ENCODE measurements around the gene DNAJB7.
"Not testable (repeated sequence)": the region's sequence is repeated elsewhere in the genome, so short reads cannot be mapped to it uniquely, and the experiment has no call there.

The DNAJB7 gene

DNA sequence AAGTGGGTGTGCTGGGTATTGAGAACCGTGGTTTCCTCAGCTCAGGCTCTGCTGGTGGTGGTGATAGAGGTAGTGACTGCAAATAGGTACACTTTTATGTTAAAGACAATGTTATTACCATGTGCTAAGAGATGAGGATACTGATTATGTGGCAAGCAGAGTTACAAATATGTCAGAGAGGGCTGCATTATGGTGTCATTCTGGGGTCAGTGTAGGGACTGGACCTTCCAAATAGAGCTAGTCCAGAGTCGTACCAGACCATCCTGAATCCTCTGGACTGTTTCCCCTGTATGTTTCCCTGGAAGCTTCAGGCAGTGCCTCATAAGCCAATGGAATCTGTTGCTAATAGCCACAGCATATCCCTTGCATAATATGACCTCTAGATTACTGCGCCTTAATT, at the start of gene DNAJB7:
TSS of gene DNAJB7 (minus strand) at position 101 of the 400 bp plus-strand sequence. CDS start 119 bp downstream, outside the sequence.
- DNase-seq: no peak

GRCh38 chr22:40908895-40909294, 47.0 kb upstream of the DNAJB7 start:
- DNase-seq: no peak

- no peak for DNase-seq
These were observed 42.2 kb upstream of the DNAJB7 start for GRCh38 chr22:40904101-40904500.

DNA sequence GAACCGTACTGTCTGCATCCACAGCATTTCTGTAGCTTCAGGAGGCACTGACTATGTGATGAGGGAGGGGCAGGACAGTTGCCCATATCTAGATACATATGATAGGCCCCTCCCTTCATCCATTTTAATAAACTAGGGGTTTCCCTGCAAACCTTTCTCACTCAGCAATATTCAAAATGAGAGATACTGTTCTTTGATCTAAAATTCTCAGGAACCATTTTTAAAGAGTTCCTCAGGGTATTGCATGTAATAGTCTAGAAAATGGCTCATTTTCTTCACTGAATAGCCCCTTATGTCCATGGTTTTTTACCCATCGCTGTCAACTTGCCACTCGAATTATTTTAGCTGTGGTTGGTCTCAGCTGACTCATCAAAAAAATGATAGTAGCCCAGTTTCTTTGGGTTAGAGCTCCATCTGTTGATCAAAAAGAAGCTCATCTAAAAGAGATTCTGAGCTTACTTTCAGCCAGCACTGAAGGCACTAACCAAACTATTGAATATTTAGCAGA, 37.0 kb upstream of the DNAJB7 start:
- DNase-seq: peak; percentile 1 to 5

DNA sequence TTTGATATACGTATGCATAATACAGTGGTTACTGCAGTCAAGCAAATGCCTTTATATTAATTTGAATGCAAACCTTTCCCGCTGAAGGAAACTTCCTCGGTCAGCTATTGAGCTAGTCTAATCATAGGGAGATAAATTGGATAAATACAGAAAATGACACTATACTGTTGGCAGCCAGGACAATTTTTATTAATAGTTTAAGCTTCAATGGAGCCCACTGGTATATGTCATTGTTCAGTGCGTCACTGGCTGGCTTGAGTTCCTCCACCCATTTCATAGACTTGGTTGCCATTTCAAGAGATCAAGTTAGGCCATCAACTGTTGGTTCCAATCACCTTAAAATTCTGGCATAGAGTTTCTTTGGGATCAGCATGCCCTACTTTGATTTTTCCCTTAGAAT, 32.5 kb upstream of the DNAJB7 start:
- DNase-seq: no peak

DNA sequence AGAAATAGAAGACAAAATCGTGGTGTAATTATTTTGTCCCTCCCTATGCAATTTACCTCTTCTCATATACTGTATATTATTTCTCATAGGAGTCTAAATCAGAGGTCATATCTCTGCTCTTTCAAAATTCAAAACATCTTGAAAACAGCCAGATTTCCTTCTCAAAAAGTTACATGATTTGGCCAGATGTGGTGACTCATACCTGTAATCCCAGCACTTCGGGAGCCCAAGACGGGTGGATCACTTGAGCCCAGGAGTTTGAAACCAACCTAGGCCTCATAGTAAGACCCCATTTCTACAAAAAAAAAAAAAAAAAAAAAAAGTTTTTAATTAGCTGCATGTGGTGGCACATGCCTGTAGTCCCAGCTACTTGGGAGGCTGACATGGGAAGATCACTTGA, 29.0 kb upstream of the DNAJB7 start:
- no peak for DNase-seq

GRCh38 chr22:40889116-40889515, 27.2 kb upstream of the DNAJB7 start:
- no peak for DNase-seq

DNA sequence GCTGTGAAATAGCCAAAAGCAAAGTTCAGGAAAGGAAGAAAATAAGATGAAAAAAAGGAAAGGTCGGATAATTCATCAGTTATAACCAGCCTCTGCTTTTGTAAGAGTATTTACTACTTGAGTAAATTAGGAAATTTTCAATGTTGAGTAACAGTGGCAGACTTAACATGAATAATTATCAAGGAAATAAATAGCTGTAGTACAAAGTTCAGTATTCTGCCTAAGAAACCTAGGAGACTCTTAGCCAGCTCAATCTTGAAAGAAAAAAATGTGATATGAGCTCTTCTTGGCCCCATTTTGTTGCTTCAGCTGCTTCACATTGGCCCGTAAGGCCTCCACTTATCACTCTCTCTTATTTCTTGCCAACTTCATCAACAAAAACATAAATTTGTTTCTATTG, 17.0 kb upstream of the DNAJB7 start:
- DNase-seq: no peak

GRCh38 chr22:40877488-40877887, 15.6 kb upstream of the DNAJB7 start:
- DNase-seq: no peak

- no peak for DNase-seq
These were observed 15.0 kb upstream of the DNAJB7 start for GRCh38 chr22:40876907-40877306.

GRCh38 chr22:40875111-40875510, 13.2 kb upstream of the DNAJB7 start:
- DNase-seq: no peak

- DNase-seq: no peak
These were observed 12.1 kb upstream of the DNAJB7 start for GRCh38 chr22:40874016-40874415.

- not testable (repeated sequence) for DNase-seq
These were observed 6.5 kb upstream of the DNAJB7 start for GRCh38 chr22:40868379-40868778.

GRCh38 chr22:40867109-40867508, 5.2 kb upstream of the DNAJB7 start:
- no peak for DNase-seq

DNA sequence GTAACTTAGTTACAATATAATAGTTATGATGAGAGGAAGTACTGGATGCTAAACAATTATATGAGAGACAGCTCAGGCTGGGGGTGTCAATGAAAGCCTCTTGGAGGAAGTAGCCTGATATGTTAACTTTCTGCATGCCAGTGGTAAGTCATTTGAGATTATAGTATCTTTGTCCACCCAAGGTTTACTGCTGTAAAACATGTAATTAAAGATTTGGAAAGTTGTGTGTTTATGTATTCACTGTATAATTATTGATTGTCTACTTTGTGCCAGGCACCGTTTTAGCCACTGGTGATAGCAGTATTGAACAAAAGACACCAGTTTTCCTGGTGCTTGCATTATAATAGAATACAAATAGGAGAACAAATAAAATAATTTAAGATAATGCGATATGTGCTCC, 624 bp upstream of the DNAJB7 start:
- DNase-seq: no peak

DNA sequence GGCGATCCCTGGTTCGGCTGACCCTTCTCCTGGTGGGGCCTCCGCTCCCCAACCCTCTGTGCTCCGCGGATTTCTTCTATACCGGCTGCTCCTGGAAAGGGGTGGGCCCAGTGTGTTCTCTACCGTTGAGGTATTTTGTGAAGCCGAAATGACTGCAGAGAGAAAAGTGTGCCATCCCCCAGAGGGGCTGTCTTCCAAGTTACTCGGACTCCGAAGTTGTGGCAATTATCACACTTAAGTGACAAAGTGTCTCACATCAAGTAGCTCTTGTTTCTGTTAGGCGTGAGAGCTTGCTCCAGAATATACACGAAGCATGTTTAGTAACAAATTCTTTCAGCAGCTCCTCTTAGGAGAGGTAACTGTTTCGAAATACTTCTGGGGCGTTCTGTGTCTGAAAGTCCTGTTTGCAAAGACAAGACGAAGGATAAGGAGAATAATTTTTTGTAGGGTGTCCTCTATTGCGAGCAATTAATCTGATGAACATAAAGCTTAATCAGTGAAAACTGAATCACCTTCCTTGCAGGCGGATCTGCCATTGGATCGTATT, 4.5 kb downstream of the DNAJB7 start:
- DNase-seq: no peak

GRCh38 chr22:40856513-40857308, 5.2 kb downstream of the DNAJB7 start, which contains the start of the genes ST13 and XPNPEP3:
ST13 (minus strand) TSS chr22:40856639; CDS start chr22:40856540, 99 bp downstream.
XPNPEP3 (plus strand) TSS chr22:40857148; CDS start chr22:40857182, 34 bp downstream.
- DNase-seq: peak; percentile 95 to 97

DNA sequence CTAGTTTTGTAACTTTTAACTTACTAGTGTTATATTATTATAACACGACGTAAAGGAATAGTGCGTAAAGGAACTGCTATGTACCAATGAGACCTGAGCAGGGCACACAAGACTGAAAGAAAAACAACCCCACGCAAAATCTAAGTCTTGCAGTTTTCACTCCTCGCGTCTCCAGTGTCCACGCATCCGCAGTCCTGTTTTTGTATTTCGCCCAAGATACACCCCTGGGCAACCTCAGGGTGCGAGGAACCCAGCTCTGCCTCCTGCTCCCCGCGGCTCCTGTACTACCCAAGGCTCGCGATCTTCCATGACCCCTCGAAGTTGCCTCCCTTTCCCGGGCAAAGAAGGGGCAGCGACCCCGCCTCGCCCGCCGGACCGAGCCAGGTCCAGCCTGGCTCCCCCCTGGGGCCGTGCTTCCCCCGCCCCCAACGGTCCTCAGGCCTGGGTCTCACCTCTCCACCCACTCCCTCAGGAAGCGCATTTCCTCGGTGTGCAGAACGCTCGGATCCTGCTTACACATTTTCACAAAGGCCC, 5.9 kb downstream of the DNAJB7 start:
- DNase-seq: no peak

DNA sequence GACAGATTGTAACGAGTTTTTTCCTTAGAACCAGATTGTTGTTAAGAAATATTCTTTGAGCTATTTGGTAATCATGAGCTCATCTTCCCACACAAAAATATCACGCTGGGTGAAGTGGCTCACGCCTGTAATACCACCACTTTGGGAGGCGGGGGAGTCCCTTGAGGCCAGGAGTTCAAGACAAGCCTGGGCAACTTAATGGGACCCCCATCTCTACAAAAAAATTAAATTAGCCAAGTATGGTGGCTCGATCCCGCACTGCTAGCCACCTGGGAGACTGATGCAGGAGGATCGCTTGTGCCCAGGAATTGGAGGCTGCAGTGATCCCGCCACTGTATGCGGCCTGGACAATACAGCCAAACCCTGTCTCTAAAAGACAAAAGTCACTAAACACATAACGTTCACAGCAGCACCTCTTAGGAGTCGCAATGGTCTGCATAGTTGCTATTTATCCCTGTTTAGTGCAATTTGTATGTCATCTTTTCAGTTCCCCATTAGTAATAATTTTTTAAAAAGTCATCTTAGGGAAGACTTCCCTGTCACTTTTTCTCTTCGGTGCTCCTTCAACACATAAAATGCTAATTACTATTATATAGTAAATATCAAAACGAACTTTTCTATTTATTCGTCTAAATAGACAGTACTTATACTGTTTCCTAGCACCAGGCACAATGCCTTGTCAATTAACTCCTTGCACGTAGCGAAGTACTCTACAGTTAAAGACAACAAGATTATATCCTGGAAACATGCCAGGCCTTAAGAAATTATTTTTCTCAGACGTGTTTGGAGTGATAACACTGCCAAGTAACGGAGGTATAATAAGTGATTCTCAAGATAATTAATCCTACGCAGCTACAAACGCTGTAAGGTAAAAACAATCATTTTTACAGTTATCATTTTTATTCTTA, 6.6 kb downstream of the DNAJB7 start:
- peak in 1 of 2 donors; percentile 4 for DNase-seq

DNA sequence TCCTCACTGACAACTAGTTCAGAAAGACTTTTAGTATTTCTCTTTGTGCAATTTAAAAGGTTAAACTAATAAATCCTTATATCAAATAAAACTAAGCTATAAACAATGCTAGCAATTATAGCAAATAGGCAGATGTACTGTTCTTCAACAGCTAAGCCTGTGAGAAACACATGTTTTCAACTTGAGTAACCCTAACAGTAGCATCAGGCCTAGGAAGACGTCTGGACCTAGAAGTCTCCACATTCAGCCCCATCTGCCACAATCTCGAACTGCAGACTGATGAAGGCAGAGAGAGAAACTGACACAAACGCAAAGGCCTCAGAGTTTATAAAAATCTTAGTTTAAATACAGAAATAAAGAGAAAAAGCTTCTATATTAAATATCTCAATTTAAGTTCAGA, 8.0 kb downstream of the DNAJB7 start:
- DNase-seq: no peak

GRCh38 chr22:40853333-40853732, 8.6 kb downstream of the DNAJB7 start:
- DNase-seq: no peak

- DNase-seq: not testable (repeated sequence)
These were observed 16.1 kb downstream of the DNAJB7 start for GRCh38 chr22:40845816-40846215.

DNA sequence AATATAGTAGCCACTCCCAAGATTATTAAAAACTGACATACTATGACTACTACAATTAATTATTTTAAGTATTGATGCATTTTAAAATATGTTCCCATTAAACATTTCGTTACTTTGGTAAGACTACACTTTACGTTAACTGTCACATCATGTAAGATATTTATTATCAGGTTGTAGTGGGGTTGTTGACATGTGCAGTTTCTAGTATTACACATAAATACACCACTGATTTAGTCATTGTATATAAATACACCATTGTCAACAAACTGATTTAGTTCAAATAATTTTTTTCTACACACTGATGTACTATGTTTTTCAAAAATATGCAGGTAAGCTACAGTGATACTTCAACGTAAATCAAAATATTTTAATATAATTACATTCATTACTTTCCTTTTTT, 17.0 kb downstream of the DNAJB7 start:
- DNase-seq: no peak
